Mammary epithelial cell (primary cell): ENCODE measurements around the gene LHFPL2.

Source experiments
- CTCF ChIP-seq, 2 donors: IDR thresholded peaks in 1 of 2; conservative IDR thresholded peaks in 1 of 2; 2 replicates each; pipeline ENCODE4 v1.5.1; 2011 to 2012; ENCODE audit warnings: inconsistent platforms in 2 of 2, low read length in 2 of 2, mild to moderate bottlenecking in 2 of 2, control low read depth in 1 of 2, low read depth in 1 of 2; ENCODE audit not compliant: insufficient read depth in 1 of 2; ENCODE audit errors: extremely low read depth in 1 of 2
- EZH2 ChIP-seq: IDR thresholded peaks from 2 replicates; pipeline ENCODE4 v1.6.1; 2012; ENCODE audit warnings: low read length, inconsistent platforms, borderline replicate concordance

GRCh38 chr5:78514427-78515330, 133.9 kb downstream of the LHFPL2 start:
- no peak for TF ChIP-seq CTCF (conservative IDR thresholded peaks at IDR 0.05 in 1 of 2, IDR thresholded peaks at IDR 0.05 in 1 of 2; ENCODE audit: extremely low read depth in 1 of 2, insufficient read depth in 1 of 2, low read depth in 1 of 2, low read length in 2 of 2)
- no peak for TF ChIP-seq EZH2
